Stimulated activated CD4-positive, alpha-beta T cell treated with anti-CD3 and anti-CD28 coated beads, Interleukin-1b, Interleukin-23, amount 100 ng/mL, for 4 hours (primary cell): ENCODE data around the gene WDR27.
A peak's percentile ranks its signal among the peaks of the same experiment; 100 is the strongest.

Source experiments
- DNase-seq, 2 donors: peaks; one replicate each; pipeline ENCODE4 v3.0.0-alpha.2; 2020; ENCODE audit warnings: low read depth in 2 of 2

WDR27 gene

DNA sequence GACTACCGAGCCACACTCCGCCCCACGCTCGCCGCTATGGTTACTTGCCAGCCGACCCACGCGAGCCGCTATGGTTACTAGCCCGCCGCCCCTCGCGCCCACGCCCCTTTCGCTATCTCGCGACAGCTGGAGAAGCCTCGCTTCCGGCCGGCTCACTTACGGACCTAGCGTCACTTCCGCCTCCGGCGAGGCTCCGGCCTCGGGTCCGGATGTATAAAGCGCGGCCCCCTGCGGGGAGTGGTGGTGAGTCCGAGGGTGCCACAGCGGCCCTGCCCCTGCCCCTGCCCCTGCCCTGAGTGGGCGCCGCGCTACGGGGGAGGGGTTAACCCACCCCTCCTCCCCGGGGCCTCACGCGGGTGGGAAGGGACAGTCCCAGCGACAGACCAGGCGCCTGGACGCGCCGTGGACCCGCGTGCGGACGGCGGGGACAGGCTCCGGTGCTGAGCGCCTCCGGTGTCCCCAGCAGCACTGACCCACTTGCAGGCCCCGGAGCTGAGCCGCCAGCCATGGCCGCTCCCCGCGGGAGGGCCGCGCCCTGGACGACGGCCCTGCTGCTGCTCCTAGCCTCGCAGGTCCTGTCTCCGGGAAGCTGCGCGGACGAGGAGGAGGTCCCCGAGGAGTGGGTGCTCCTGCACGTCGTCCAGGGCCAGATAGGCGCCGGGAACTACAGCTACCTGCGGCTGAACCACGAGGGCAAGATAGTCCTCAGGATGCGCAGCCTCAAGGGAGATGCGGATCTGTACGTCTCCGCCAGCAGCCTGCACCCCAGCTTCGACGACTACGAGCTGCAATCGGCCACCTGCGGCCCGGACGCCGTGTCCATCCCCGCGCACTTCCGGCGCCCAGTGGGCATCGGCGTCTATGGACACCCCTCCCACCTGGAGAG is at the start of gene WDR27, which contains the start of gene C6orf120:
TSS of gene WDR27 (minus strand) at position 76 of the 886 bp plus-strand sequence. CDS start 13,024 bp downstream, outside the sequence.
TSS of gene C6orf120 (plus strand) at position 173 of the 886 bp plus-strand sequence. CDS start at position 507, 334 bp downstream.
- peak; percentile 97 to 98 for DNase-seq

DNA sequence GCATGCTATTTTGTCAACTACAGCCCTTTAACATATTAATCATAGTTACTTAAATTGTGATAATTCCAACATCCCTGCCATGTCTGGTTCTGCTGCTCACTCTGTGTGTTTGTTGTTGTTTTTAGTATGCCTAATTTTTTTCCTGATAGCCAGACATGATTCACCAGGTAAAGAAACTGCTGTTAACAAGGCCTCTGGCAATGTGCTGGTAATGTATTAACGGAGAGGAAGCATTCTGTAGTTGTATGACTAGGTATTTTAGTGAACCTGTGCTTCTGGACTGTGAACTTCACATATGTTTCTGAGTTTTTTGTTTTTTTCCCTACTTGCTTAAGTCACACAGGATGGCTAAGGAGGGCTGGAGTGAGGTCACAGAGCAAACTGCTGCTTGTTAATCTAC is 44.7 kb upstream of the WDR27 start:
- DNase-seq = no peak

DNA sequence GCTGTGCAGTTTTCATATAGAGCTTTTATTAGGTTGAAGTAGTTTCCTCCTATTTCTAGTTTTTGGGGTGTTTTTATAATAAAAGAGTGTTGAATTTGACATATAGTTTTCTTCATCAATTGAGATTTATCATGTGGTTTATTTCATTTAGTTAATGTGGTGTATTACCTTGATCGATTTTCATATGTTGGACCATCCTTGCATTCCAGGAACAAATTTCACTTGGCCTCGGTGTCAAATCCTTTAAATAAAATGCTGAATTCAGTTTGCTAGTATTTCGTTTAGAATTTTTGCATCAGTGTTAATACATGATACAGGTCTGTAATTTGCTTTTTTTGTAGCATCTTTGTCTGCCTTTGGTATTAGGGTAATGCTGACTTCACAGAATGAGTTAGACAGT is 43.6 kb upstream of the WDR27 start:
- no peak for DNase-seq

DNA sequence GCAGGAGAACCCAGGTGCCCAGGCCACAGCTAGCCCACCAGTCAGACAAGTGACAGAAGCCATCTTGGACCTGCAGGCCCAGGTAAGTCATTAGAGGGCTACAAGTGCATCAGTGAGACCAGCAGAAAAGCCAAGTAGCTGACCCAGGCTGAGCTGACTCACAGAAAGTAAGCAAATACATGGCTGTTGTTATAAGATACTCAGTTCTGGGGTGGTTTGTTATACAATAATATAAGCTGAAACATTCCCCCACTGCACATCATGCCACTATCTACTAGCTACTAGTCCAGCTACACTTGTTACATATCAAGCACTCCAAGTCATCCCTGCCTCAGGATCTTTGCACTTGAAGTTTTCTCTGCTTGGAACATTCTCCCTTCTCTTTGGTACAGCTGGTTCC is 39.5 kb upstream of the WDR27 start:
- DNase-seq = no peak

DNA sequence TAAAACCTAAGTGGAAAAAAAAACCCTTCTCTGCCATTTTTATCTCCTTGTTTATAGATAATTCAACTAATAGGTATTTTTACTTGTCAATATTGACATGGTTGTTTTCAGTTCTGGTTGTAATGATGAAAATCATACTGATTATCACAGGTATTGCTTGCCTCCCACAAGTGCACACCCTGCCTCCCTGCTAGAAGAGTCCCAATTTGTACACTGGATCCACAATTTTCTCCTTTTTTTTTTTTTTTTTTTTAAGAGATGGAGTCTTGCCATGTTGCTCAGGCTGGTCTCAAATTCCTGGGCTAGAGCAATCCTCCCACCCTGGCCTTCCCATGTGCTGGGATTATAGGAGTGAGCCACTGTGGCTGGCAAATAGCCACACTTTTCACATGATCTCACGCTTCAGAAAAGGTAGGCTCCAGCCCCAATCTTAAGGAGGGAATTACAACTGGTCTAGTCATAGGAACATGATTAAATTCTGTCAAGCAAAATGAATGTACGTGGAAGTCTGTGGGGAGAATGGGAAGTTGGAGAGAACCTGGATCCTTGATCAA is 37.2 kb upstream of the WDR27 start:
- no peak for DNase-seq

DNA sequence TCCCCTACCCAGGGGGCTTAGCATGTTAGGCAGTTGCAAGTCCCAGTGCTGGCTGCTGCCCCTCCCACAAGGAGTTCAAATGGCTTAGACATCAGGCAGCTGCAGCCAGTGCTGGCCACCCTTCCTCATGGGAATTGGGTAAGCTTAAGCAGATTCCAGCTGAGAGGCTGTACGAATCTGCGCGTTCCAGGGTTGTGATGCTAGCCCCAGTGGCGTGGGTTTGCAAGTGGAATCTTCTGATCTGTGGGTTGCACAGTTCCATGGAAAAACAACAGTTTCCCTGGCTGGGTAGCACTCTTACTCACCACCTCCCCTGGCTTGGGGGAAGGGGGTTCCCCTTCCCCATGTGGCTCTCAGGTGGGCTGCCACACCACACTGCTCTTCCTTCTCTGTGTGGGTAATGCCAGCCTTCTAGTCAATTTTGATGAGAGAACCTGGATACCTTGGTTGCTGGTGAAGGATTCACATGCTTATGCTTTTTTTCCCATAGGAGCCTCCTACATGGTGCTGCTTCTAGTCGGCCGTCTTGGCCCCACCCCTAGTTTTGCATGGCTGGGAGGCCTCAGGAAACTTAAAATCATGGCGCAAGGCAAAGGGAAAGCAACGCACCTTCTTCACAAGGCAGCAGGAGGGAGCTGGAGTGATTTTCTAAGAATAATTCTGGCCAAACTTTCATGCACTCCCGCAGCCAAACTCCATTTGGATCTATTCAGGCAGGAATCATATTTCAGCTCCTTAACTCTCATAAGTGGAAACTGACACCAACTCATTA is 36.6 kb upstream of the WDR27 start:
- no peak for DNase-seq

DNA sequence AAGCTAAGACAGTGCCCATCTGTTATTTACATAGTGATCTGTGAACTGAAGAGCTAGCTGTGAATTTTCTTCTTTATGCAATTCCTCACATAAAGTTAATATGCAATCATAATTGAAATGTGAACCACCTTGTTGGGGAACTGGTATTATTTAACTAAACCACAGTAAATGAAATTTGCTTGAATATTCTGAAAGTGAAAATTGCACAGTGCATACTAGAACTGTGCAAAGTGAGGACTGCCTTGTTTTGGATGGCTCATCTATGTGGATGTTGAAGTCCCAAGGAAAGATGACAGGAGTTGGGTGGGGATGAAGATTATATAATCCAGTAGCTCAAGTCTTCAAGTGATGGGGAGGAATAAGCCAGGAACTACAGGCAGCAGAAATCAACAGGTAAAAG is 28.1 kb upstream of the WDR27 start:
- no peak for DNase-seq

DNA sequence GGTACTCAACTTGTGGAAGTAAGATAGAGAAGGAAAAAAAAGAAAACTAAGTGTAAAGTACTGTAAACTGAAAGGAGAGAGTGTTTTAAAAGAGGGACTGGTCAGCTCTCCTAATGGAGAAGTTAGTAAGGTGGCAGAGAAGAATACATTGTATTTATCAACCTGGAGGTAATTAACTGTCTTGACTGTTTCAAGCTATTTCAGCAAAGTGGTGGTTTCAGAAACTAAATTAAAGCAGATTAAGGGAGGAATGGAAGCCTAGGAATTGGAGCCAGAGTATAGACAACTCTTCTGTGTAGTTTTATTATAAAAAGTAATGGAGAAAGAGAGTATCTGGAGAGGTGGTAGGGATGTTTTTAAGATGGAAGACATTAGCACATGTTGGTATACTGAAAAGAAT is 25.1 kb upstream of the WDR27 start:
- no peak for DNase-seq

DNA sequence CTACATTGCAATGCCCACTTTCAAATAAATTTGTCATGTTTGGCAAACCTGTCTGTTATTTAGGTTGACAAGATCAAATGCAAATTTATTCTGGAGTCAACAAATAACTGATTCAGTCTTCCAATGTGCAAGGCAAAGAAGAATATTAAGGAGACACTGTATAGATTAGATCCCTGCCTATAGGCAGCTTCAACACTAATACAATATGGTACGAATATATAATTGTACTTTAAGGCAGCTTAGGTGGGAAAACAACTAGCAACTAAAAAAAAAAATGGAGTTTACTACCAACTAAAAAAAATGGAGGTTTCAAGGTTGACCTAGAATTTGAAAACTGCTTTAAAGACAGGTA is 24.2 kb upstream of the WDR27 start:
- no peak for DNase-seq

DNA sequence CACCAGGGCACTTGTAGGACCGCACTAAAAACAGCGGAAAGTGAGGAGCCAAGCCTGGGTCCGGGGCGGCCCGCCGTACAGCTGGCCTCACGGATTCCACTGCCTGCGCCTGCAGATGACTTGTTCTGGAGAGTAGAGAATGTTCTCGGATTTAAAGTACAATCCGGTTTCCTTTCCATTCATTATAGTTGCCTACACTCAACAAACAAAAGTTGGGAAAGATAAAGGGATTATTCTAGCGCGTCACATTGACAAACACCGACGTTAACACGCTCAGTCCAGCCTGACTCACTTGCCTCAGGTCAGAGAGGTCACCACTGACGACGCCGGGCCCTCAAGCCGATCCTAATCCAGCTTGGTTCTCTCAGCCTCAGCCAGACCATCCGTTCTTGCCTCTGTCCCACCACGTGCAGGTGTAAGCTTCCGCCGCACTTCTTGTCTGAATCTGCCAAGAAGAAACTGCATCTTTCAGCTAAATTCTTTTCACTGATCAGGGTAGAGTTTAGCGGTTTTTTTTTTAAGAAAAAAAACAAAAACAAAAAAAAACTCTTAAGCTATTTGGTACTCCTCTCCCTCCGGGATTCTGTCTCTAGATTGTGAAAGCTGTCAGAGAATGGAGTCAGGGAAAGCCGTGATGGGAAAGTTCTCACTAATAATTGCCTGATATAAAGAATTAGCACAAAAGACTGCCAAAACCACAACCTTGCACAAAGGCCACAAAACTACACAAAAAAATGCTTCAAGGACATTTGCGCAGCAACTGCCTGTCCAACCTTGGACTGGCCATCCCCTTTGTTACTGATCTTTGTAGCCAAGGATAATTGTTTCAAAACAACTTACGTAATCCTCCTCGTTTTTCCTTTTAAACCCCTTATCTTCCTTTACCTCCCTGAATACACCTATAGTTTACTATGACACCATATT is 23.6 kb upstream of the WDR27 start:
- peak in 1 of 2 donors; percentile 10 for DNase-seq

DNA sequence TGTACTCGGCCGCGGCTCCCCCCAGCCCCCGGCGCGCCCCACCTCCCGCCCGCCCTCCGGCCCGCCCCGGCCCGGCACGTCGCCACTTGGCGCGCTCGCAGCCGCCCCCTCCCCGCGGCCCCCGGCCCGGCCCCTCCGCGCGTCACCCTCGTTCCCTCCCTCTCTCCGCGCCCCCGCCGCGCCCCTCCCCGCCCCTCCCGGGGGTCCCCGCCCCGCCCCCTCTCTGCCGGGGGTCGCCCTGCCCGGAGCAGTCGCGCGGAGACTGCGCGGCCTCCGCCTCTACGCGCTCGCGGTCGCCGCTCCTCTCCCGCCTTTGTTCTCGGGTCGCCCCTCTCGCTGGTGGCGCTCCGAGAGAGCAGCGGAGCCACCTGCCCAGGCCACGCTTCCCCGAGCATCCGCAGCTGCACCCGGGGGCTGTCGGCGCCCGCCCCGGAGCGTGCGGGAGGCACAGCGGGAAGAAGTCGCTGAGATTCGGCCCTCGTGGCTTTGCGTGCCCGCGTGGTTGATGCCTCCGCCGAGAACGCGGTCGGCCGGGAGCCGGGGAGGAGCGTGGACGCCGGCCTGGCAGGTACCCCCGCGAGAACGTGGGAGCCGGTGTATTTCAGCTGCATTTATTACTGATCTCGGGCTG is 22.8 kb upstream of the WDR27 start, which contains the start of gene PHF10:
TSS of gene PHF10 (minus strand) at position 7 of the 631 bp plus-strand sequence. CDS start 569 bp downstream, outside the sequence.
- peak; percentile 56 to 83 for DNase-seq

DNA sequence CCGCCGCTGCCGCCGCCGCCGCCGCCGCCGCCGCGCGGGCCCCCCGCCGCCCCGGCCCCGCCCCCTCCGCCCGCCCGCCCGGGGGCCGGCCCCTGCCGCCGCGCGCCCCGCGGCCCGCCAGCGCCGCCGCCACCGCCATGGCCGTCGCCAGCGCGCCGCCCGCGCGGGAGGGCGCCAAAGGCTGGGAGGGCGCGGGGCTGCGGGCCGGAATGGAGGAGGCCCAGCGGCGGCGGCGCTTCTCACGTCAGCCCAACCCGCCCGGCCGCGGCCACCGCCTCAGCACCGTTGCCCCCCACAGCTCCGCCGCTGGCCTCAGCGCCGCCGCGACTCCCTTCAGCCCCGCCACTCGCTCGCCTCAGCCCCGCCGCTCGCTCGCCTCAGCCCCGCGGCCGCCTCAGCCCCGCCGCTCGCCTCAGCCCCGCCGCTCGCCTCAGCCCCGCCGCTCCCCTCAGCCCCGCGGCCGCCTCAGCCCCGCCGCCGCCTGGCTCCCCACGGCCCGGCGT is 22.2 kb upstream of the WDR27 start:
- DNase-seq = peak; percentile 5 to 44

DNA sequence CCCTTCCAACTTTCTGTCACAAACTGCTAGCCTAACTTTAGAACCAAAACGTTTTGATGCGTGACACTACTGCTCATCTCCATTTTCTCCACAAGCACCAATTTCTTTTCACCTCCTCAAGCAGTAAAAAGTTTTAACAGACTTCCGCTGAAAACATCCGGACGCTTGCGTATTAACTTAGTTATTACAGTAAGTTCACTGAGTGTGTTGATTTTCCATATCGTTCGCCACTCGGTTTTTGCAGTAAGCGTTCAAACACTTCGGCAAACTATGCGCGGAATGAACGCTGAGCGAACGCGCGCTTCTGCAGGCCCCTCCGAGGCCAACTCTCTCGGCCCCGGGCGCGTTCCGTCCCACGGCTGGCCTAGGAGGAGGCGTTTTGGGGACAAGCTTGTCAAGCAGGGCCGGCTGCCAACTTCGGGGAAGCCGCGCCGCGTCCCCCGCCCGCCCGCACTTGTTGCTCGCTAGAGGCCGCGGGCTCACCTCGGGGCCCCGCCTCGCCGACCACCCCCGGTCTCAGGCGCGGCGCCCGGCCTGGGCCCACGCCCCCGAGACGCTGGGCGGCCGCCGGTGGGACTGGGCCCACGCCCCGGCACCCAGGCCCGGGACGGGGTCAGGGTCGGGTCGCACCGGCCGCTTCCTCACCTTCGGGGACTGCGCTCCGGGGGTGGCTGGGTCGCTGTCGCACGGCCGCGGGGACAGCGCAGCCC is 21.5 kb upstream of the WDR27 start:
- DNase-seq = peak; percentile 33 to 57

DNA sequence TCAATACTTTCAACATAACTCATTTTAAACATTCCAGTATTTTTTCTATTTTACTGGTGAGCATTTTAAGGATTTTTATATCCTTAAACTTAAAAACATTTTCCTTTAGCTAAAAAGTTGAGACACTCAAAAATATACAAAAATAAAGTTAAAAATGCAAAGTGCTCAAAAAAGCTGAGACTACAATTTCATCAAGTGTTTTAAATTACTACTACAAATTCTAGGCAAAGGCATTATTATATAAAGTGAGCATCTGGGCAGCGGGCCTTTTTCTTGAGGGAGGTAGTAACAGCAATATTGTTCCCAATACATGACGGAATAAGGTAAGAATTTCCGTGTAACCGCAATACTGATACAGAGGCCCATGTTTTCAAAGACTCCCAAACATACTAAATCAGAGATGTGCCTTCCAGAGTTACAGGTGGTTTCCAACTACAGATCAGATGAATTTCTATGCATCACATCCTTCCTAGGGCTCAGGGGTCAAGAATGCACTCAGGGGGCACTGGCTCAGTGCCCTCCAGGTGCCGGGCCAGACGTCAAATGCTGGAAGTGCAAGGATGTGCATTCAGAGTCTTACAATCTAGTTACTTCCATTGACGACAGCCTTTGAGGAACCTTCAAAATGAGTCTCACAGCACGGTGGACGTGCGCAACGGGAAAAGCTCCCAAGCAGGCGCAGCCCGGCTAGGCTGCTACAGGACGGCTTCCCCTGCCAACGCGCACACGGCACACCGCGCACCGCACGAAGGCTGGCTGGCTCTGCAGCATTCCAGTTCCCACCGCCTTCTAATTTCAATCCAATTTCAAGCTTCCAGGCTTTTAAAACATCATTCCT is 20.8 kb upstream of the WDR27 start:
- no peak for DNase-seq

DNA sequence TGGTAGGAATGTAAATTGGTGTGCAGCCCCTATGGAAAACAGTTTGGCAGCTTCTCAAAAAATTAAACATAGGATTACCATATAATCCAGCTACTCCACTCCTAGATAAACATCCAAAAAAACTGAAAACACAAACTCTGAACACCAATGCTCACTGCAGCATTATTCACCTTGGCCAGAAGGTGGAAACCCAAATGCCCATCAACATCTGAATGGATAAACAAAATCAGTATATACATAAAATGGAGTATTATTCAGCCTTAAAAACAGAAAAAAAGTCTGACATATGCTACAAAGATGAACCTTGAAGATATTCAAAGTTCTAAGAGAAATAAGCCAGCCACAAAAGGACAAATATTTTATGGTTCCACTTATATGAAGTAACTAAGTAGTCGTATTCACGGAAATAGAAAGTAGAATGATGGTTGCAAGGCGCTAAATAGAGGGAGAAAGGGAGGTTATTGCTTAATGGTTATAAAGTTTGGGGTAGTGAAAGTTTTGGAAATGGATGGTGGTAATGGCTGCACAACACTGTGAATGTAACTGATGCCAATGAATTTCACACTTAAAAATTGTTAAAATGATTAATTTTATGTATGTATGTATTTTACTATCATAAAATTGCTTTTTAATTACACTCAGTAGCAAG is 18.5 kb upstream of the WDR27 start:
- DNase-seq = no peak

DNA sequence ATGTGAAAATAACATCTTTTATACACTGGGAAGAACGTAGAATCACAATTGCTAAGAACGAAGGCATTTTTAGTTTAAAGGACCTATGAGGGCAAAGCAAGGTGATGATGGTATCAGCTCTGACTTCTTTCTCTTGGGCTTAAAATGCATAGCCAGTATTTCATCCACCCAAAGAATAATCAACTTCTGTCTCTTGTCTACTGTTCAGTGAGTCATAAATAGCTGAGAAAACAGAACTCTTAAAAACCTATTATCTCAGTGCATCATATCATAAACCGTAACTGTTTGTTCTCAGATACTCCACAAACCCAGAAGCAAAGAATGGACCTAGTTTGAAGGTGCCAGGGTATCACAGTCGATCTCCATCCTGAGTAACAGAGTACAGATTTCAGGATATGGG is 17.3 kb upstream of the WDR27 start:
- DNase-seq = no peak

DNA sequence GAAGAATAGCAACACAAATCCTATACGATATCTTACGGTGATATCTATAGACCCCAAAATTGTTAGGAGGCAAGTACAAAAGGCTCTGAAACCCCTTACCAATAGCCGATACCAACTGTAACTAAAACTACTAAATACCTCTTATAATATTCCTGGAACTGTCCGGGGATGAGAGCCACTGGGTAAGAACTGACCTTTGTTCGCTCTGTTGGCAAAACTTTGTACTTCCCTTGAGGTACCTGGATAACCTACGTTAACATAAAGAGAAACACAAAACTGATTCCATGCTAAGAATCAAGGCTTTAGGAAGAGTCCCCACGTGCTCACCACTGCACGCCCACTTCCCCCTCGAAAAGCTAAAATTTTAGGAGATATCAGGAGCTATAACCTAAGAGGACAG is 12.8 kb upstream of the WDR27 start:
- no peak for DNase-seq

DNA sequence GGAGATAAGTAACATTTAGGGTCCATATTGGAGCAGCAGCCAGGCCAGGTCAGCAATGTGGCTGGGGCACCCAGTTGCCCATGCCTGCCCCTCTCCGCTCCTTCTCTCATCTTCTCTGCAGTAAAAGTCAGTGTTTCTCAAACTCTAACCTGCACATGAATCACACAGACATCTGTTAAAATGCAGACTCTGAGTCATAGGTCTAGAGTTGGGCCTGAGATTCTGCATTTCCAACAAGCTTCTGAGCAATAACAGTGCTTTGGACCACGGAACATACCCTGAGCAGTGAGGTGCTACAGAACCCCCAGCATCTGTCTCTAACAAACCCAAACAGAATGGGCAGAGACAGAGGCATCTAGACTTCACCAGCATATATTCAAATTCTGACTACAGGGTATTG is 12.3 kb upstream of the WDR27 start:
- no peak for DNase-seq

DNA sequence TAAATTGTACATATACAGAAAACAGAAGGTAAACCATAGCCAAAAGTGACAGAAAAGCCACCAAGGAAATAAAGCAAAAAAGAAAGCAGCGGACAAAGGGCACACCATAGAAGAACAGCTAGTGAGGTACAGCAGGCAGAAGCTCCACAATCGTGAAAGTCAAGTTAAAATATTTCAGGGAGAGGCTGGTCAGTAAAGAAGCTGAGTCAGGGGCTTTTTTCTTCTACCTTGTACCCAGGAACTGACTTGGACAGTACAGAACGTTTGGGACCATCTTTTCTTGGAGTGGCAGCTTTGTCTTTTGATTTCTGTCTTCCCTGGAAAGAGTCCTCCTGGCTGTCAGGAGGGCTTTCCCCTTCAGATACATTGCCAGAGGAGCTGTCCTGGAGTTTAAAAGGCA is 8.2 kb upstream of the WDR27 start:
- no peak for DNase-seq
